HG03045 (cell line): ENCODE measurements around the gene POLL.

ENCODE experiments used
- ATAC-seq: cut with Tn5 transposase; IDR thresholded peaks from one replicate; pipeline ENCODE4 v1.9.1; 2021; ENCODE audit warnings: mild to moderate bottlenecking, moderate library complexity; ENCODE audit not compliant: unreplicated experiment

The POLL gene

DNA sequence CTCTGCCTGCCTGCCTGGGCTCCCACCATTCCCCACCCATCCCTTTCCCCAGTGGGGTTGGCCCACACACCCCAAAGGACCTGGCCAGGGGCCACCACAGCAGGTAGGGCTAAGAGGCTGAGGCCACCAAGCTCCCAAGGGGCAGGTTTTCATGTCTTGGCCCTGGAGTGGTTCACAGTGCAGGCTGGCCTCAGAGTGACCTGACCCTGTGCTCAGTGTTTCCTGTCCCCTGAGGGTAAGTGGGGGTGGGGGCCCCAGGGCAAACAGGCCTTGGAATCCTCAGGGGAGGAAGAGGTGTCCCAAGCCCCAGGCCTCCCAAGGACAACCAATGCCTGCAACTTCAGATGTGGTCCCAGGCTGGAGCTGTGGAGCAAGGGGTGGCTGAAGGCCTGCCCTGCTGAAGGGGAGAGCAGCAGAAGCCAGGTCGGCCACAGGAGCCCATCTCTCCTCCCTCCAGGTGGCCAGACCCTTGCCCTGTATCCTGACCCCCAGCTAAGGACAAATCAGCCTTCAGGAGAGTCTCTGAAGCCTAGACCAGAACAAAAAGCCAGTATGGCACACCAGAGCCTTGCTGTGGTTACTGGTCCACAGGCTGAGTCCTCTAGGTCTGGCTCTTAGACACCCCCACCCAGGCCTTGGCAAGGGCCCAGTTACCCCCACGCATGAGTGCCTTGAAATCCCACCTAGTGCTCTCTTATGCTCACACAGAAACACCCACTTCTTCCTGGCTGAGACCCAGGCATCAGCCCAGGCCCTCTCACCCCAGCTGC is 27.6 kb downstream of the POLL start:
- no peak for ATAC-seq

GRCh38 chr10:101559596-101560297 is 28.3 kb downstream of the POLL start:
- no peak for ATAC-seq

DNA sequence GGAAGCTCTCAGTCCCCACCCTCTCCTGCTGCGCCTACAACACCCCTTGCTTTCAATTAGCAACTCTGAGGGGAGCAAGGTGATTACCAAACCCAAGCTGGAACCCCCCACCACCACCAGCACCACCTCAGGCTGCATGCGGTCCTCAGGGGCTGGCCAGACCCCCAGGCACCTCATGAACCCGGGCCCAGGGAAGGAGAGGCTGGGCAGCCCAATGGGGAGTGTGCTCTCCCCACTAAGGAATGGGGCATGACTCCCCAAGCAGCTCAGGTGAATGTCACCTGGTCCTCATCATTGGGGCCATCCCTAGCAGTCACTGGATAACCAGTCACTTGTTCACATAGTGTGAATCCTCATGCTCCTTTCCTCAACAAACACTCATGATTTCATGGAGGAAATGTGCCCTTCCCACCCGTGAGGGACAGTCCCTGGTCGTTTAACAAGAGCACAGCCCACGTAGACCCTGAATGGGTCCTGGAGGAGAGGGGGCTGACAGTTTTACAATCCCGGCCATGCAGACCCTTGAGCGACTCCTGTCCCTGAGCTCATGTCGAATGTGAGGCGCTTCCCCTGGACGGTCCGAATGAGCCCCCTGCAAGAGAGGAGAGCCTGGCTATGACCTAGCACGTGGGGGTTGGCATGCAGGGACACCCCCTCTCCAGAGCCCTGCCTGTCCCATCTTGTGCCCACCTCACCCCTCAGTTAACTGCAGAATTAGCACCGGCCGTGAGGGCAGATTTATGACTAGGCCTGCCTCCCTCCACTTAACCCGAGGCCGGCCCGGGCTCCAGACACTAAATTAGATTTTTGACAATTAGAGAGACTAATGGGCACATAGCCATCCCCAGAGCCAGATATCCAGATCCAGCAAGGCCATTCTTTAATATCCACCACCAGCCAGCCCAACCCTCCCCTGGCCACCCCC is 29.1 kb downstream of the POLL start:
- ATAC-seq, result no peak

DNA sequence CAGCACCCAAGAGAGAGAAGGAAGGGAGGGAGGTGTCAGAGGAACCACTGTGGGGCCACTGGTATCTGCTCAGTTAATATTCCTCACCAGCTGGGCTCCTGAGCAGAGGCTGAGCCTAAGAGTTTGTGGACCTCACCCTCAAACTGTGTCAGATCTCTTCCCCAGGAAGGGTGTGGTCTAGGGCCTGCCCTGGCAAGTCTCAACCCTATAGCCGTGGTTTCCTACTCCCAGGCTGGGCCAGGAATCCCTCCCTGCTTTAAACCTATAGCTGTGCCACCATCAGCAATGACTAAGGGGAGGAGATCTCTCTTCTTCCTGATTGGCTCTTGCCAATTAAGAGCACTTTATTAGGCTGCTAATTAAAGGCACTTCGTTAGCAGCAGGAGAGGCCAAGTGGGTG is 29.9 kb downstream of the POLL start:
- no peak for ATAC-seq

GRCh38 chr10:101557541-101557940 is 30.5 kb downstream of the POLL start:
- no peak for ATAC-seq

GRCh38 chr10:101552442-101552841 is 35.6 kb downstream of the POLL start:
- ATAC-seq, result no peak

DNA sequence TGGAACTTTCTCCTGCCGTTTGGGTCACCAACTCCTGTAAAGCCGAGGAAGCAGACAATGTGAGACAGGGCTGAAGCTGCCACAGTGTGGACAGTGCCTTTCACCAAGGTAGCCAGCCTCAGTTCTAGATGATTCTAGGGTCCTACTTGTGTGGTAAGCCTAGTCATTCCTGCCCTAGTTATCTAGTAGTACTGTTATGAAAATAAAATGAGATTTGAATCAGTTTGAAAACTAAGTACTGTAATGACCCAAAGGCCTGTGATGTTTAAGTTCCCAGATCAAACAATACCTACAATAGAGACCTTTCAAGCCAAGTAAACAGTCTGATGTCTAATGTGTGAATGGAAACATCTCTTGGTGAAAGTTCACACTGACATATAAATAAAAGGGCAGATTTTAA is 37.1 kb downstream of the POLL start:
- no peak for ATAC-seq

GRCh38 chr10:101545898-101546297 is 42.2 kb downstream of the POLL start:
- ATAC-seq, result no peak

DNA sequence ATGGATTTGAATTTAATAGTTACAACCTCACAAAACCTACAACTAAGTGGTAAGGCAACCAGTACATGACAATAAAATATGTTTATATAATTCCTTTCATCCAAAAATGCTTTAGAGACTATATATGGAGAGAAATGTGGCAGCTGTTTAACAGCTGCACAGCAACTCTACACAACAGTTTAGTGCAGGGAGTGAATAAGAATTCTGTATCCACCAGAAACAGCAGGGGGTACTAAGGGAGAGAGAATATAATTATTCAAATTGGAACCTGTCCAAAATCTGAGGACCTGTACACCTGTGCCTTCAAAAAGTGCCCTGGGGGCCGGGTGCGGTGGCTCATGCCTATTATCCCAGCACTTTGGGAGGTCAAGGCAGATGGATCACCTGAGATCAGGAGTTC is 49.6 kb downstream of the POLL start:
- no peak for ATAC-seq

GRCh38 chr10:101536800-101537199 is 51.3 kb downstream of the POLL start:
- ATAC-seq, result no peak

DNA sequence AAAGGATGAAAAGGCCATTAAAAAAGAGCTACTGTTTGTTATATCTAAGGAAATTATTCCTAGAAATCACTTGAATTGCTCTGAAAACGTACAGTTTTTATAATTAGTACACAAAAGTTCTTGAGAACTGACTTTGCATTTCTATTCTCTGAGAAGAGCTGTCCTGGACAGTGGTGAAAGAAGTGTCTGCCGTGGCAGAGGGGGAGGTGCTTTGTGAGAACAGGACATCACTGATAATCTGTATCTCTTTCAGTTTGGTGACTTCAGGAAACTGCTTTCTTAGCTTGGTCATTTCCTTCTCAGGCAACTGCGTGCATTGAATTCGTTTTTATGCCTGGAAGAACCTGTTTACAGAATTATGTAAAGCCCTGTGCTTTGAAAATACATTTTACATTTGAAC is 52.1 kb downstream of the POLL start:
- ATAC-seq, result no peak

- no peak for ATAC-seq
These were observed 58.1 kb downstream of the POLL start for GRCh38 chr10:101529725-101530553.

DNA sequence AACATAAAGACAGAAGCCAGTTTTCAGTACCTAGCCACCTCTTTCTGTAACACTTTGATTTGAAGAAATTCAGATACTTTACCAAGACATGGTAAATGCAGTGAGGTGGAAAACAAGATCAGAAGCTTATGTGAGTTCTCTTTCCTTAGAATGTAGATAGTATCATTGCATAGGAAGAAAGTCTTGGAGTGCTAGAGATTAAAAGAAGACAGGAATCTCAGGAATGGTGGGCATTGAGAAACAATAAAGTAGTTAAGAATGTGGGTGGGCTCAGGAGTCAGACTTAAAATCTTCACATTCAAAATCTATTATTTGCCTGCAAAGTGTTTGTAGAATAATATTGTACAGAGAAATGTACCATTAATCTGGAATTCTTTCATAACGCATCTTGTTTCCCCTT is 58.9 kb downstream of the POLL start:
- ATAC-seq, result no peak
